ENCODE results near the gene TPX2.
"Not testable (repeated sequence)": the region's sequence is repeated elsewhere in the genome, so short reads cannot be mapped to it uniquely, and the experiment has no call there.

Gene TPX2

DNA sequence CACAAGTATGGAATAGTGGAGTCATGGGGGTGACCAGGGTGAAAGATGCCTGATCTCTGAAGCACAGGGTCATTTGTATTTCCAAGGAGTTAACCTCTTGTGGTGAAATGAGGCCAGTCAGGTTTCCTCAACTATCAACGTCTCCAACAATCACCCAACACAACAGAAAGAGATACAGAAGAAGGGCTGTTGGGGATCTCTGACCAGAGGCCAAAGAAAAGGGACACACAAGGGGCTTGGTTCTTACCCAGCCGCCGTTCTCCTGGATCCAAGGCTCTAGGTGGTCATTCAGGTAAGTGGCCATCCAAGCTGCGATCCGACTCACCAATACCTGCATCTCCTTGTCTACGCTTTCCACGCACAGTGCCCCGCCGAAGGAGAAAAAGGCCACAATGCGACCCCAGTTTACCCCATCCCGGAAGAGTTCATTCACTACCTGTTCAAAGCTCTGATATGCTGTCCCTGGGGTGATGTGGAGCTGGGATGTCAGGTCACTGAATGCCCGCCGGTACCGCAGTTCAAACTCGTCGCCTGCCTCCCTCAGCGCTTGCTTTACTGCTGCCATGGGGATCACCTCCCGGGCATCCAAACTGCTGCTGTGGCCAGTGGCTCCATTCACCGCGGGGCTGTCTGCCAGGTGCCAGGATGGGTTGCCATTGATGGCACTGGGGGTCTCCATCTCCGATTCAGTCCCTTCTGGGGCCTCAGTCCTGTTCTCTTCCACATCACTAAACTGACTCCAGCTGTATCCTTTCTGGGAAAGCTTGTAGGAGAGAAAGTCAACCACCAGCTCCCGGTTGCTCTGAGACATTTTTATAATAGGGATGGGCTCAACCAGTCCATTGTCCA is 17.5 kb upstream of the TPX2 start:
- no peak for DNase-seq

GRCh38 chr20:31722257-31723068 is 16.6 kb upstream of the TPX2 start, which contains the start of gene BCL2L1:
BCL2L1 (minus strand) TSS chr20:31722868; CDS start chr20:31722218, 650 bp downstream.
- peak; percentile 78 for DNase-seq

GRCh38 chr20:31723069-31723318 is 16.1 kb upstream of the TPX2 start:
- DNase-seq = no peak

DNA sequence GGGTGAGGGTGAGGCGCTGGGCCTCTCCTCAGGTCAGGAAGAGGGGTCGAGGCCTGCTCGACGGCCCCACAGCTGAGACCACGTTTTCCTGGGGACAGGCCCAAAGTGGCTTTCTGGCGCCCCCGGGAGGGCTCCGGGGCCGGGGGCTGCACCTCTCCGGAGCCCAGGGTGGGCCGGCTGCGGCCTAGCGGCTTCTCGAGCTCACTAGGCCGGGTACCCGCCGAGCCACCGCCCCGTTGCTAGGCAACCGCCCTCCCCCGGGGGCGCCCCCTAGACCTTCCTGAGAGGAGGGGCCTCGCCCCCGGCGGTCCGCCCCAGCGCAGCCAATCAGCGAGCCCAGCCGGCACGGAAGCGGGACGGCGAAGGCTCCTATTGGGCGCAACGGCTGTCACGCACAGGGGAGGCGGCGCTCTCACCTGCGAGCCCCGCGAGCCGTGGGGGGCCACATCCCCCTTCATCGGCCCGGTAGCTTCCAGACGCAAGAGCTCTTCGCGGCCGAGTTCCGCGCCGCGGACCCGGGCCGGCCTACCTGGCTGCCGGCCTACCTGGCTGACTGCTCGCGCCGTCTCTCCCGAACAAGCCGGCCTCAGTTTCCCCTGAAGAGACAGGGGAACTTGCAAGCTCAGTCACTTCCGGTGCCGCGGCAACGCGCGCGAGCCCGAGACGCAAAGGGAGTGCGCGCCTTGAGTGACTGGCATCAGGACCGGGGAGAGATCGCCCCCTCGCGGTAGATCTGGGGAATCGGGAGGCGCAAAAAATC is 15.6 kb upstream of the TPX2 start:
- DNase-seq = peak; percentile 97

- no peak for DNase-seq
Observed at GRCh38 chr20:31731321-31731717, 7.8 kb upstream of the TPX2 start.

DNA sequence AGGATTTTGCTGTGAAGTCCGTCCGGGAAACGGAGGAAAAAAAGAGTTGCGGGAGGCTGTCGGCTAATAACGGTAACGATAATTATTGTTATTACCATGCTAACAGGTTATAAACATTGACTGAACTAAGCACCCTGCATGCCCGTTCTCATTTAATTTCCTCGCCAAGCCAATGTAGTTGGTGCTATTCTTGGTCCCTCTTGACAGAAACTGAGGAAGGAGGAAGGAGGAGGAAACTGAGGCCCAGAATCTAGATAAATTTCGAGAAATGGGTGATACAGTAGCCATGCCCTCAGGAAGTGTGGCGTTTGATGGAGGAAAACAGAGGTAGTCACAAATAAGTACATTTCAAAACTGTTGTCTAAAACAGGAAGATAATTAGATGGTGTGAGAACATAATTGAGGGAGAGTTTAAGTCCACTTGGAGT is 474 bp downstream of the TPX2 start:
- DNase-seq = no peak

- DNase-seq = no peak
Observed at GRCh38 chr20:31740208-31740607, 1.1 kb downstream of the TPX2 start.

- no peak for DNase-seq
Observed at GRCh38 chr20:31740656-31741323, 1.7 kb downstream of the TPX2 start.

DNA sequence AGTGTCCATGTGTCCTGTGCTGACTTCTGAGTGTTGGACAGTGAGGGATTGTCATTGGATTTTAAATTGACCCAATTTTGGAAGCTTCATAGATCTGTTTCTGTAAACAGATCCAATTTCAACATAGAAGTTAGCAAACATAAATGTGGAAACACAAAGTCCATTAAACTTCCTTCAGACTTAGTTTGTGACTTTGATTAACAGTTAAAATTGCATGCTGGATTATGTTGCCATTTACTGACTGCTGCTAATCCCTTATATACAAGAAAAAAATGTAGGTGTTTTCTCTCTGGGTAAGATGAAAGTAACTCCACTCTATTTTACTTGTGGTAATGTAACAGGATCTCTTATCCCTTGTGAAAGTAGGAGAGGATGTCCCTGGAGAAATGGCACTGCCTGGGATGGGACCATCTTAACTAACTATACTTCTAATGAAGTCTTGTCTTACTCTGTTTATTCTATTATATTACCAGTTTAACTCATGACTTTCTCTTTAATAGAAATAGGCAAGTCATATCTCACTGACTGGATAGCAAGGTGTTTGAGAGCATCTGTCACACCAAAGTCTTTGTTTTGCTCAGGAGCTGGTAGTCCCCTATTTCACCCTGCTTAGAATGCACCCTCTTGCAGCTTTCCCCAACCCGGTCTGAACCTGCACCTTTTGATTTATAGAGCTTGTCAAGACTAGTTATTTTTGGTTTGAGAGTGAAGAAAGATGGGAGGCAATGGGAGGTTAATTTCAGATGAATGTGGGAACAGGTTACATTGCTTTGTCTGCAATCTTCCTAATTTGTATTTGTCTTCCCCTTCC is 7.2 kb downstream of the TPX2 start:
- DNase-seq = no peak

GRCh38 chr20:31747028-31747427 is 7.9 kb downstream of the TPX2 start:
- DNase-seq = not testable (repeated sequence)

DNA sequence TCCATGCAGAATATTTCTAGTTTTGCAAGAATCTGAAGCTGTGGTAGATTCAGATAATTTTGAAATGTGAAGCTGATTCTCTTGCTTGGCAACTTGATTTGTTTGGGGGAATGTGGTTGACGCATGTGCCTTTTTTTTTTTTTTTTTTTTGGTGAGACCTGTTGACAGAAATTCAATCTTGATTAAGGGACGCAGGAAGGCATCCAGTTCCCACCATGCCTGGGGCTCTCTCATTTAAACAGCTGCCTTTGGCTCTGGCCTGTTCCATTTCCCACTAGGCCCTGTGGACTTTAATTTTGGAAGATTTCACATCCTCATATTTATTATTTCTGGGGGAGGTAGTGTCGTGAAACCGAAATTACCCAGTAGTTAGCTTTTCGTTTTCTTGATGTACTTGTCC is 8.6 kb downstream of the TPX2 start:
- no peak for DNase-seq

- DNase-seq = no peak
Observed at GRCh38 chr20:31749223-31749622, 10.1 kb downstream of the TPX2 start.

- no peak for DNase-seq
Observed at GRCh38 chr20:31751126-31751525, 12.0 kb downstream of the TPX2 start.

DNA sequence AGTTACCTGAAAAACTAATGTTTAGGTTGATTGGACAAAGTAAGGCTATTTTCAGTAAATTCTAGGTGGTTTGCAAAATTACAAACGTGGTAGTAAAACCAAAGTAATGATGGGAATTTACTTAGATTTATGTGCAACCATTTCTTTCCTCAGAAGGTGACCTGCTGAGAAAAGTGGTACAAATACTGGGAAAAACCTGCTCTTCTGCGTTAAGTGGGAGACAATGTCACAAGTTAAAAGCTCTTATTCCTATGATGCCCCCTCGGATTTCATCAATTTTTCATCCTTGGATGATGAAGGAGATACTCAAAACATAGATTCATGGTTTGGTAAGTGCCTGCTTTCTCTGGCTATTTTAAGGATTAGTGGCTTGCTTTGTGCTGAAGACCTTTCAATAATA is 18.2 kb downstream of the TPX2 start:
- no peak for DNase-seq

DNA sequence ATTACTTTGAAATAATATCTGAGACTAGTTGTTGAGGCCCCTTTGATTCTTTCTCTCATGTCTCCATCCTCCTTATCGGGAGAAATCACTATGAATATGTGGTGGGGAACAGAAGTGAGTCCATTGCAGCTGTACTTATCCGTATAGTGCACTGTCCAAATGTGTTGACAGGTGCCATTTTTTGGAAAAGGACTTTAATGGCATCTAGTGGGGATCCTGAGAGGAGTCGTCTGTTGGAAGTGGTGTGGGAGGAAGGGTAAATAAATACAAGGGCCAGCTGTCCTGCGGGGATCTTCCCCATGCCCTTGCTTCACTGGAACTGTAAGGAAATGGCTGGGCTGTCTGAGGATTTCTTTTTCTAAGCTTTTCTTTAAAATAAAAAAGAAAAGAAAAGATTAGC is 19.4 kb downstream of the TPX2 start:
- DNase-seq = no peak

DNA sequence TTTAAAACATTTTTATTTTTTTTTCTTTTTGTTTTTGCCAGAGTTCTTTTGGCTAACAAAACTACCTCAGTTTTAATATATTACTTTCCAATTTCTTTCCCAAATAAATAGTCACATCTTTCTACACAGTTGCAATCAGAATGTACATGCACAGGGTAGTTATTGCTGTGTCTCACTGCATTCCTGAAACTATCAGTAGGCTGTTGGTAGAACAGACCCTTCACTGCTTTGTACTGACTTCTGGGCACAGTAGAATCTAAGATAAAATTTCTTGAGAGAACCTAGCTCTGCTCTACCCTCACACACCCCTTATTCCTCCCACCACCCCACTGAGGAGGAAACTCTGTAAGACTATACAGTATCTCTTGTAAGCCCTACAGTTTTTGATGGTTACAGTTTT is 19.9 kb downstream of the TPX2 start:
- no peak for DNase-seq

DNA sequence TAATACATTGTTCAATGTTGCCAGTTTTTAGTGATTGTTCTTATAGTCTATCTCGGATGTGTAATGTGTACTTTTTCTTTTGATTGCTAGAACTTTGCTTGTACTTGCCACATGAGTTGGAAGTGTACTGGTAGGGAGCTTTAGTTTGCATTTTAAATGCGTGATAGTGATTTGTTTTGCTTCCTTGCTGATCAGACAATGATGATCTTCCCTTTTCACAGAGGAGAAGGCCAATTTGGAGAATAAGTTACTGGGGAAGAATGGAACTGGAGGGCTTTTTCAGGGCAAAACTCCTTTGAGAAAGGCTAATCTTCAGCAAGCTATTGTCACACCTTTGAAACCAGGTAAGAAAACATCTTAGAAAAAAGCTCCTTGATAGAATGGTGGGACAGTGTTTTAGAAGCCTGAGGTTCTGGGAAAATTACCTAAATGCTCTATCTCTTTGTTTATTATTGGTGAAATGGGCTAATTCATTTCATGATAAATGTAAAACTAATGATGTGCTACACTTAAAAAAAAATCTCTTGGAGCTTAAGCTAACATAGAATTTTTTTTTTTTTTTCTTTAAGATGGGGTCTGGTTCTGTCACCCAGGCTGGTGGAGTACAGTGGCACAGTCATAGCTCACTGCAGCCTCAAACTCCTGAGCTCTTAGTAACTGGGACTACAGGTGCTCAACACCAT is 20.9 kb downstream of the TPX2 start:
- no peak for DNase-seq

GRCh38 chr20:31760519-31761240 is 21.6 kb downstream of the TPX2 start:
- DNase-seq = no peak

- DNase-seq = no peak
Observed at GRCh38 chr20:31764641-31765305, 25.7 kb downstream of the TPX2 start.

GRCh38 chr20:31767805-31768204 is 28.7 kb downstream of the TPX2 start:
- DNase-seq = no peak

Measured in activated T-cell treated with anti-CD3 and anti-CD28 coated beads for 4 hours (primary cell).